HL-60 (cell line): Measurements from ENCODE around the gene PRDM11.

Source experiments
- DNase-seq, 2 experiments: peaks; one replicate each; pipeline ENCODE4 v3.0.0-alpha.2; 2010 to 2020; ENCODE audit warnings: low read depth in 1 of 2, low spot score in 1 of 2
- H3K27ac ChIP-seq: fragments of 250-450 bp; sonication (Bioruptor Pico); replicated peaks from 2 replicates; pipeline ENCODE4 v1.5.1; 2020; ENCODE audit warnings: mild to moderate bottlenecking, moderate library complexity
- H3K27me3 ChIP-seq: fragments of 250-450 bp; sonication (Bioruptor Pico); 2 replicates; pipeline ENCODE4 v1.5.1; 2021; ENCODE audit warnings: mild to moderate bottlenecking, moderate library complexity; ENCODE audit not compliant: insufficient read depth, poor library complexity, severe bottlenecking
- H3K4me3 ChIP-seq: replicated peaks from 2 replicates; pipeline ENCODE4 v1.5.1; 2011; ENCODE audit warnings: mild to moderate bottlenecking, control low read depth, low read length; ENCODE audit not compliant: insufficient read depth
- CTCF ChIP-seq: IDR thresholded peaks from one replicate; pipeline ENCODE4 v1.5.1; 2011; ENCODE audit warnings: low read length, control low read depth, inconsistent platforms; ENCODE audit not compliant: insufficient read depth
- GABPA ChIP-seq: IDR thresholded peaks from 2 replicates; pipeline ENCODE4 v1.6.1; 2012; ENCODE audit warnings: low read depth
- POLR2AphosphoS5 ChIP-seq: IDR thresholded peaks from 2 replicates; pipeline ENCODE4 v1.6.1; 2012; ENCODE audit warnings: low read depth
- REST ChIP-seq: IDR thresholded peaks from 2 replicates; pipeline ENCODE4 v1.6.1; 2012; ENCODE audit warnings: low read depth; ENCODE audit not compliant: insufficient replicate concordance
- SPI1 ChIP-seq: IDR thresholded peaks from 2 replicates; pipeline ENCODE4 v1.6.1; 2012; ENCODE audit warnings: low read depth, mild to moderate bottlenecking, borderline replicate concordance

Gene PRDM11

GRCh38 chr11:45267052-45267451, 120.6 kb downstream of the PRDM11 start:
- Histone ChIP-seq H3K4me3 (no peak overlapping the region), H3K27me3 (peaks cover 11% of the 10 kb centered on the region), H3K27ac (no peak overlapping the region)
- TF ChIP-seq POLR2AphosphoS5 (no peak), REST (no peak), CTCF (no peak), SPI1 (no peak)
- no peak for DNase-seq

GRCh38 chr11:45267652-45268299, 121.3 kb downstream of the PRDM11 start:
- DNase-seq: no peak
- Histone ChIP-seq H3K27ac (no peak overlapping the region), H3K27me3 (peaks cover 11% of the 10 kb centered on the region), H3K4me3 (no peak overlapping the region)
- TF ChIP-seq SPI1: no peak
- no peak for TF ChIP-seq POLR2AphosphoS5
- no peak for TF ChIP-seq CTCF
- TF ChIP-seq REST: no peak
- TF ChIP-seq GABPA: no peak

GRCh38 chr11:45269678-45270077, 123.2 kb downstream of the PRDM11 start:
- peaks cover 11% of the 10 kb centered on the region for H3K27me3 ChIP-seq
- no peak overlapping the region for H3K27ac ChIP-seq
- TF ChIP-seq REST (no peak), CTCF (no peak), SPI1 (no peak), POLR2AphosphoS5 (no peak), GABPA (no peak)
- DNase-seq: no peak
- H3K4me3 ChIP-seq: no peak overlapping the region
